ENCODE data around the gene PPME1.

Gene PPME1

DNA sequence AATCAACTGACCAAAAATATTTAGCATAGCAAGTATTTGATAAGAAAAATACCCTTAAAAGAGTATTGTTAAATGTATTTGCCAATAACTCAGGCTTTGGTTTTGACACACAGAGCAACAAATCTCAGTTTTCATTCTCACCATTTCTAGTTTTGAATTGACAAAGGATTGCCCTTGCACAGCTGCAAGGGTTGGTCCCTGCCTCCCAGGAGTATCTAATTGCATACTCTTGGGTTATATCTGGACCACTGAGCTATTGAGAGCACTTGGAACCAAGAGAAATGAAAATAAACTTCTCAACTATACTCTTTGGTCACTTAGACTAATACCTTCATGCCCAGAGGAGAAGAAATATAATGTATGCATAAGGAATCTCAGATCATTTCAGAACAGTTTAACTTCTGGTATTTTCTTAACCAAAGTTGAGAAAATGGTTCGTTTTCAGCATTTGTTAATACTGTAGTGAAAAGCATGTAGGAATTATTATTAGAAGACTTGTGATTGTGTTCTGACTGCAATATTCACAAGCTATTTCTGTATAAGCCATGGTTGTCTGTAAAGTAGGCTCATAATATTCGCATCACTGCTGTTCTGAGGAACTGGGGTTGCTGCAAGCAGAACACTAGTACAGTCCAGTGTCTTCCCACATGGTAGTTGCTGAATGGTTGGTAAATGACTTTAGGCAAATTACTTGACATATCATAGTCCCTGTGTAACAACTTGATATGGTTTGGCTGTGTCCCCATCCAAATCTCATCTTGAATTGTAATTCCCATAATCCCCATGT, 8.2 kb upstream of the PPME1 start:
- no peak for DNase-seq

DNA sequence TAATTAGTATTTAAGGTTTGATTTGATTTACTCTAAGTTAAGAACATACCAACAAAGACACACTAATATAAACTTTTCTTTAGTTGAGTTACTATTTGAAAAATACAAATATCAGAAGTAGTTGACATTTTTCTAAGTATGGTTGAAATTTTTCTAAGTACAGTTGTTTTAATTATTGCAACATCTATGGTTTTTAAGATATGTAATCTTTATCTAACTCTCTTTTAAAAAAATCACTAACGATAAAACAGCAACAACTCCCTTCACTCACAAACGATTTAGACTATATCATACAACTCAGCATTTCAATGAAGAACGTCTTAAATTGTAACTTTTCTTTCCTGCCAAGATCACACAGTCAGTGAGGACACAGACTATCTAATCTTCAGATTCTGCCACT, 2.3 kb upstream of the PPME1 start:
- no peak for DNase-seq

DNA sequence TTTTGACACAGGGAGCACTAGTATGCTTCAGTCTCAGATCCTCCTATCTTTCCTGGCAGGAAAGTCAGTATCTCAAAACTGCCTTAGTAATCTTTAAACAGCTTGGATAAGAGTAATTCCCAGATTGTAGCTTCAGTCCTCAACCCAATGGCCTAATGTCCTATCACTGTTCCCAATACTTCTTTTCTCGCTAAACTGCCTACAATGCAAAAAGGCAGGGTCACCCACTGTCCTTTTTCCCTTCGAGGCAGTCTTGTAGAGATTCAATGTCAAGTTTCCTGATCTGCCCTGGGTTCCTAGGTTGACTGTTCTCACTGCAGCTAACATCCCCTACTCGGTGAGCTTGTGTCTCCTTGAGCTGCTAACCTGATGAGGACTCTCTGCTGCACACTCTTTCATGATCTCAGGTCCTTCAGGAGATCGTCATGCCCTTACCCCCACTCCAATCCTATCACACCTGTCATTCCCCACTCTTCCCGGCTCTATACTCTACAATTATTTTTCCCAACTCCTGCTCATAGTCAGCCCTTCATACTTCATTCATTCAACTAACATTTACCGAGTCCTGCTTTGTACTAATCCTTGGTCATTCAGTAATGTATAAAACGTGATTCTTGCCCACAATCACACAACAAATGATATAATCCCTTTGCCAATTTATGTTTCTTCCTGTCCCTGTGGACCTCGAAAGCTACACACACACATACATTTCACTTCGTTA, 1.2 kb upstream of the PPME1 start:
- DNase-seq = no peak

DNA sequence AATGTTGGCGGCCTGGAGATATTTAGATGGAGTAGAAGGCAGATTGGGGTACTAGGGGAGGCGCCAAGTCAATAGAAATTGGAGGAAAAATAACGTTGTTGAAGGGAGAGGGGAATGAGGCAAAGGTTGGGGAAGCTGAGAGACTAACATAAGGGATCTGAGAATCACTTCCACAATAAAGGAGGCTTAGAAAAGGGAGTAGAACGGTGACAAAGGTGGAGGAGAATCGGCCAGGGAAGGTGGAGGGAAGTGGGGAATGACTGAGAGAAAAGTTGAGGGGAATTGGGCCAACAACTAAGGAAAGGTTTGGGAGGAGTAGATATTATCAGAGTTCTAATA, 510 bp downstream of the PPME1 start:
- DNase-seq = no peak

DNA sequence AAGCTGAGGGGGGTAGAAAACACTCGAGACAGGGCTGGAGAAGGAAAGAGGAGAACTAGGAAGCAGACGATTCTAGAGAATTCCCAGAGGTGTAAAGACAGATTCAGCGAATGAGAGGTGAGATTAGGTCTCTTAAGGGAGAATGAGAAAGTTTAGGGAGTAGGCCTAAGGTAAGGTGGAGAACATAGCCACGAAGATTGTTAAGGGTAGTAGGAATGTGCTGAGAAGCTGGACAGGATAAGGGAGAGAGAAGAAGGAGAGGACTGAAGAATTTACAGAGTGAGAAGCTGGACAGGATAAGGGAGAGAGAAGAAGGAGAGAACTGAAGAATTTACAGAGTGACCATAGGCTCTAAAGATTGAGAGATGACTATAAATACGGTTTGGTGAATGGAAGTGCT, 908 bp downstream of the PPME1 start:
- no peak for DNase-seq

DNA sequence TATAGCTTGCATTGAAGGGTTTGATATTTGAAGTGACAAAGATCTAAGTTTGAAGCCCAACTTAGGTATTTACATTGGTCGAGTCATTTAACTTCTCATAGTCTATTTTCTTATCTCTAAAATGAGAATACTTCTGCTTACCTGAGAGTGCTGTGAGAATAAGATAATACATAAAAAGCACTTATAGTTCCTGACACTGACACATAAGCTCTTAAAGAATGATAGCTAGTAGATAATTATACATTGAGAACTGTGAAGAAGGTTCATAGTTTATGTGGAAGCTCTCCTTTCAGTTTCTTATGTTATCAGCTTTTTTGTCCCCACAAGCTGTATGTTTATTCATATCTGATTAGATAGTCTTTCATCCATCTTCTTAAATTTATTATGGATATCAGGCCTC, 4.8 kb downstream of the PPME1 start:
- DNase-seq = no peak

DNA sequence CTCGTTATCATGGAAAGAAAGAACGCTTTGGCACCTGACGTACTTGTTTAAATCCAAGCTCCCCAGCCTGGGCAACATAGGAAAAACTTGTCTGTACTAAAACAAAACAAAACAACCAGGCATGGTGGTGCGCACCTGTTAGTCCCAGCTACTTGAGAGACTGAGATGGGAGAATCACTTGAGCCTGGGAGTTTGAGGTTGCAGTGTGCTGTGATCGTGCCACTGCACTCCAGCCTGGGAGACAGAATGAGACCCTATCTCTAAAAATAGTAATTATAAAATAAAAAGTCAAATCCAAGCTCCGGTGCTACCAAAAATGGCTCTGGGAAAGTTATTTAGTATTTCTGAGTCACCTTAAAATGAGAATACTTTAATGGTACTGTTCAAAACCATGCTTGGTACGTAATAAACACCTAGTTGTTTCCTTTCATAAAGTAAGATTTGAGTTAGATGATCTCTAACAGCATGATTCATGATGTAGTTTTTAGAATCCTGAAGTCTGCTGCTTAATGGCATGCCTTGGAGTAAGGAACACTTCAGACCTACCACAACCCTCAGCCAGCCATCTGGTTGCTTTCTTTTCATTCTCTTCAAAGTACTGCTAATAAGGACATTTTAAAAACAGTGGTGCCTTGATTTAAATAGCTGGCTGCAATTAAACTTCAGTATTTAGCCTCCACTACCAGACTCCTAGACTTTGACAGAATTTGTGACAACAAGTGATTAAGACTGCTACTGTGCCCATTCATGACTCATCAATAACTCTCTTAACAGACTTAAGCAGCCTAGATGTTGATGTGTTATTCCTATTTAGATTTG, 8.4 kb downstream of the PPME1 start:
- DNase-seq = no peak

DNA sequence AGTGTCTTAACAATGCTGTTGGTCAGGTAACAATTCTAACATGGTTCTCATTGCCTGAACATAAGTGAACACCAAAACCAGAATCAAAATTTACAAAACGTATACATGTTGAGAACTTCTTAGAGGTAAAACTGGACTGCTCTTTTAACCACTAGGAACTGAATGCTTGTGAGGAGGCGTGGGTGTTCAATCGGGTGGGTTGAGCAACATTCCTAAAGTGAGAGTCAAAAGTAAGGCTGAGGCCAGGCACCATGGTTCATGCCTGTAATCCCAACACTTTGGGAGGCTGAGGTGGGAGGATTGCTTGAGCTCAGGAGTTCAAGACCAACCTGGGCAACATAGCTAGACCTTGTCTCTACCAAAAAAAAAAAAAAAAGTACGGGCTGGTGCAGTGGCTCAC, 11.5 kb downstream of the PPME1 start:
- DNase-seq = no peak

DNA sequence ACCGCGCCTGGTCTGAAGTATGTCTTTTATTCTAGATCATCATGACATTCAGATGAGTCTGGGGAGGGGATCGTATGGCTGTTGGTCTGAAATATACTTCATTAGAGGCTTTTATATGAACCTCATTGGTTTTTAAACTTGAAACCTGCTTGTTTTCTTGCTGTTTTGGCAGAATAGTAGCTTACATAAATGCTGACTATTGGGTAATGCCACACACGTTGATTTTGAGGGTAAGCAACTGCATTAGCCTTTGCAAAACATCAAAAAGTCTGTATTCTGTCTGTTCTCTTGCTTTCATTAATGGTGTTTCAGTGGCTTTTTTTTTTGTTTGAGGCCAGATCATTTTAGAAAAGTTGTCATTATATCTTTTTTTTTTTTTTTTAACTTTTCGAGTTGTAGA, 14.2 kb downstream of the PPME1 start:
- no peak for DNase-seq

DNA sequence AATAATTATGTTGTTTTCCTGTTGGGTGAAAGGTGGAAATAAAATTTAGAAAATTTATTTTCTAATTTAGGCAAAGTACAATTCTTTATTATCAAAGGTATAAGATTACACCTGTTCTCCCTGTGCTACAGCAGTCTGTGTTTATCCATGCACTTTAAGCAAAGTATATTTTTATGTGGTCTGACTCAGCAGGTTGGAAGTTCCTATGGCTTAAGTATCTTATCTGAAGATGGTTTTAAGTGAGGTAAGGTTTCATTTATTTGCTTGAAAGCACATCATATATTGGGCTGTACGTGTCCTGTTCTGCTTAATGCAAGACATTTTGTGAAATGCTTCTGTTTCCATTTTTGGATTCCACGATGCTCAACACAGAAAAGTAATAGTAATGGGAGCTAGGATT, 14.6 kb downstream of the PPME1 start:
- no peak for DNase-seq

DNA sequence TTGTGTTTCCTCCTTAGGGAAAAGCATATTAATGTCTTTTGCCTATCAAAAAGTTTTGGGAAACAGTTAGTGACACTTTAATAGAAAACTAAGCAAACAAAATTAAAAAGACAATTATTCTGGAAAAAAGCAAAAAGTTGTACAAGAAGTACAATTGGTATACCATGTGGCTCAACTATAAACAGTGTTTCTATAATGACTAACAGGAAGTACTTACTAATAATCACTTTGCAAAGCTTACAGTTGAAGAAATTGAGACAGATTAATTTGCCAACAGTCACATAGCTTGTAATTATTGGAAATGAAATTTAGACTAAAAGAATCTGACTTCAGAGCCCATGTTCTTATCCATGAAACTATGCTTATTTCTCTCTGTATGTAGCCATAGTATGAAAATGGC, 24.7 kb downstream of the PPME1 start:
- DNase-seq = no peak

DNA sequence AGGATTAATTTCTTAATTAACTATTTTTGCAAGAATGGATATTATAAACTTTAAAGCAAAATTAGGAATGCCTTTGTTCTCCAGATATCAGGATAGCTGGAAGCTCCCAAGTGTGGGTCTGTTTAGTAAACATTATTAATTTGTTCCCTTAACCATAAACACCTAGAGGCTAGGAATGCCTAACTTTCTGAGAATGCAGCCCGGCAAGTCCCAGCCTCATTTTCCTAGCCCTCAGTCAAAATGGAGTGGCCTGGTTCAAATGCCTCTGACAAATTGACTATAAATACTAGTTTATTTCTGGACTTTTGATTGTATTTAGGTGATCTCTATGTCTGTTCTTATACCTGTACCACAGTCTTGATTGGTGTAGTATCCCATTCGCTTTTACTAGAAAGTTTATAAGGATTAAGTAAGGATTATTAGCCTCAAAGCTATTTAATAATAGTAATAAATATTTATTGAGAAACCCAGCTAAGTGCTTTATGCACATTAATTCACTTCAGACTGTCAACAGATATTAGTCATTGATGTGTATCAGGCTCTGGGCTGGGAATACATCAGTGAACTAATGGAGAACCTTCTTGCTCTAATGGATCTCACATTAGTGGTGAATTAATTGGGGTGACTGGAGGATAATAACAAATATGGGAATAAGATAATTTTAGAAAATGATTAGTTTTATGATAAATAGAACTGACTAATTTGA, 25.8 kb downstream of the PPME1 start:
- DNase-seq = no peak

DNA sequence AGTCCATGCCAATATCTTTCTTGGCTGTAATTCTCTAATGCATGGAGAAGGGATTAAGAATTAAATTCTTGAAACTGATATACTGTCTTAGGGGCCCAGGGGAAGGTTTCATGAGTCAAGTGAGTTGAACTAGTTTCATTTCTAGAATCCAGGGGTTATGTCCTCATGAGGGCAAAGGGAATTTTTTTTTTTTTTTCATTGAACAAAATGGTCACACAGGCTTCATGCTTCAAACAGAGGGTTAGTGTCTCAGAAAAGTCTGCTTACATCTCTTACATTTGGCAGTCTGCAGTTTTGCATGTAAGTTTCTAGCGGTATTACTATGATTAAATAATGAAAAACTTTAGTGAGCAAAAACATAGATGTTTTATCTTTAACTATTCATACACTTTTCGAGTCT, 32.9 kb downstream of the PPME1 start:
- no peak for DNase-seq

DNA sequence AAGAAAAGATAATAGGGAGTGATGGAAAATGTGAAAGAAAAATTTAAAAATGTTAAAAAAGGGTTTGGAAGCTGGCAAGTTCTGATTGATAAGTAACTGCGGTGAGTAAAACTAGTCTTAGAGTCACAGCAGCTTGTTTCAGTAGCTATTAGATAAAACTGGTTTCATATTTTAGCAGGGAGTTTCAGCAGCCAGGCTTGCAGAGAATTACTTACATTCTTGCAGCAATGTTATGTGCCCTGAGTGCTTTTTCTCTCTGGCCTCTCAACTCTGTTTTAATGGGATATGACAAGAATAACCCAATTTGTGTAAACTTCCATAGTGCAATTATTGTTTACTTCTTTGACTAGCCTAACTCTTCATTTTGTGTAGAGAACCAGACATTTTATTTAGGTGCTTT, 33.6 kb downstream of the PPME1 start:
- no peak for DNase-seq

DNA sequence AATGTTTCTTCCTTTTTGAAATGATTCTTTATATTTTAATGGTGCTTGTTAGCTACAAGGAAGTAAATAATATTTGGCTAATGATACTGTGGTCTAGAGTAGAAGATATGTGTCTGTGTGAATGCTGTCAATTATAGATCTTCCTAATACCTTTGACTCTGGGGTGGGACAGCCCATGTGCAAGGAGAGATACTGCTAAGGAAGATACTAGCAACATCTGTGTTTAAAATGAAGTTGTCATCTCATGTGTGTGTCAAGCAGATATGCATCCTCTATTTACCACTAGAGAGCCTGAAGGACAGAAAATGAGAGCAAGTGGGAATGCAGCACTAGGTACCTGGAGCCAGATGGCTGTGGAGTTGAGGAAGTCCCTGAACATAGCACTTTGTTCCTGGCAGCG, 34.1 kb downstream of the PPME1 start:
- DNase-seq = no peak

DNA sequence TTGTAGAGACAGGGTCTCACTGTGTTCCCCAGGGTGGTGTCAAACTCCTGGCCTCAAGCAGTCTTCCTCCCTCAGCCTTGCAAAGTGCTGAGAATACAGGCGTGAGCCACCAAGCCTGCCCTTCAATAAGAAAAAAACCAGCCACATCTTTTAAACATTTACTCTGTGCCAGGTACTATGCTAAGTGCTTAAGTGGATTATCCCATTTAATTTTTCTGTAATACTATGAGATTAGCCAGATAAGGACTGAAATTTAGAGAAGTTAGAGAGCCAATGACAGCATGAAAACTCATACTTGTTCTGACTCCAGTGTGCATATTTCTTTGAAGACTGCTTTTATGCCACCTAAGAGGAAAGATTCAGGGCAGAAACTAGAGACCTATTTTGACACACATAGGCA, 35.7 kb downstream of the PPME1 start:
- no peak for DNase-seq

DNA sequence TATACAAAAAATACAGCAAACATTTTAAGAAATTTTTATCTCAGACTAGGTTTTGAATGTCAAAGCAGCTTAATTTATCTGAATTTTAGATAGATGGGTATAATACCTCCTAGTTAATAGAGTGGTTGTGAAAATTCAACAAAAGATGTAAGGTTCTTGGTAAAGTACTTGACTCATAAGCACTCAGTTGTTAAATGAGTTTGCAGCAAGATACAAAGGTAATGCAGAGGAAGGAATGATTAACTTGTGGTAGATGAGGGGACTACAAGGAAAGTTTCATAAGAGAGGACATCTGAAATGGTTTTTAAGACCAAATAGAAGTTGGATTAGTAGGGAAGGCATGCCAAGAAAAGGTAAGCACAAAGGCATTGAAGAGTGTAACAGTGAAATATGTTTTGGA, 37.4 kb downstream of the PPME1 start:
- DNase-seq = no peak

DNA sequence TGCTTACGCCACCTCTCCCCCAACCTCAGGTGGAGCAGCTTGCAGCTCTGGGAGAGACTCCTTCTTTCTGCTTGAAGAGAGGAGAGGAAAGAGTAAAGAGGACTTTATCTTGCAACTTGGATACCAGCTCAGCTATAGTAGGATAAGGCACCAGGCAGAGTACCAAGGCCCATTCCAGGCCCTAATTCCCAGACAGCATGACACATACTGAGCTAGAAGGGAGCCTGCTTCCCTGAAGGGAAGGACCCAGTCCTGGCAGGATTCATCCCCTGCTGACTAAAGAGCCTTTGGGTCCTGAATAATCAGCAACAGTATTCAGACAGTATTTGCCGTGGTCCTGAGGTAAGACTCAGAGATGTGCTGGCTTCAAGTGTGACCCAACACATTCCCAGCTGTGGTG, 41.4 kb downstream of the PPME1 start:
- DNase-seq = no peak

DNA sequence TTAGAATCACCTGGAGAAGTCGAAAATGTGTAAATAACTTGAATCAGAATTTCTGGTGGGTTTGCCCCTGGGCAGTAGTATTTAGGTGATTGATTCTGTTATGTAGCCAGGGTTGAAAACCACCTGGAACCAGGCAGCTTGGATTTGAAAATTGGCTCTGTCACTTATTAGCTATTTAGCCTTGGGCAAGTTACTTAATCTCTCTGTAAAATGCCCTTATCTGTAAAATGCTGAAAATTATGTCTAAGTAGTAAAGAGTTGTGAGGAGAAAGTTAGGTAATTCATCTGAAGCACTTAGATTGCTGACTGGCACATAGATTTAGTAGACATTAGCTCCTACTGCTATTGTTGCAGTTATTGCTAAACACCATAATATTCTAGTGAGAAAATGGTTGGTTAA, 49.3 kb downstream of the PPME1 start:
- no peak for DNase-seq

DNA sequence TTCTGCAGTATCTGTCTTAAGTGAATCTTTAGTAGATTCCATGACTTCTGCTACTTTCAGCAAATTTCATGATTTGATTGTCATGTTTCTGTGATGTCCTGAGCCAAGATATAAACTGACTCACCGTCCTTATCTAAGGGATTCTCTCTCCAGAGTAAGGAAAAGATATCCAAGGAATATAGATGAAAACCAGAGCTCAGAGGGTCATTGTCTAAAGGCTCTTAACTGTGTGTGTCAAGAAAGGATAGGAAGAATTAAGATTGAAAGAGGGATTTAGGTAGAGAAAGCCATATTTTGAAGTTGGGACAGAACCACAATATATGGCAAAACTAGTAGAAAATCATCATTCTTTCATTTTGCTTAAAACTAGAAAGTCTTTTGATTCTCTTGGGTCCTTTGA, 50.7 kb downstream of the PPME1 start:
- no peak for DNase-seq

DNA sequence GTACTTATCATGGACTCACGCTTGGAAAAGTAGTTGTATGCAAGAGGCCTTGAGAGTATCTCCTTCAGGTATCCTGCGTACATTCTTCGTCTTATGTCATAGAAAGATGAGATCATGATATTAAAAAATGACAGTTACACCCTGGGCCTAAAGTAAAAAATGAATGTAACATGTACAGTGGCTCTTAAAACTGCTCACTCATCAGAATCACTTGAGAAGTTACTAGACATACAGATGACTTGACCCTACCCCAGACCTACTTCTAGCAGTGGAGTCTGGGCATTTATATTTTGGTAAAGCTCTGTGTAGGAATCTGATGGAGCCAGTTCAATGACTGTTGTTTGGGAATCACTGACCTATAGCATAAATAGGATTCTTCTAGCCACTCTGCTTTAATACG, 54.5 kb downstream of the PPME1 start:
- no peak for DNase-seq

DNA sequence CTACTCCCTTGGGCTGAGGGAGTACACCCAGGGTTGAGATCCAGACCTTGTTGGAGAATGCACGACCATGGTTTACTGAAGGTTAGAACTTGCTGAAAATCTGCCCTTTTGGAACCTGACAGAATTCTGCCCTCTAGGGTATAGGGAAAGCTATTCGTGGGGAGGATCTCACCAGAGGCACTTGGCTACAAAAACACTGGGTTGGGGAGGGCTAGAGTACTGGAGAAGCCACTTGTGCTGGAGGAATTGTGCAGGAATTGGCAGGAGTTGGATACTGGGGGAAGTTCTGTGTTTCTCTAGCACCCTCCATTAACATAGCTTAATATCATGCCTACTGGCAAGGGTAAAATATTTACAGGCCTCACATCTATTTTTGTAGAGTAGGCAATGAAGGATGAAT, 55.8 kb downstream of the PPME1 start:
- DNase-seq = no peak

DNA sequence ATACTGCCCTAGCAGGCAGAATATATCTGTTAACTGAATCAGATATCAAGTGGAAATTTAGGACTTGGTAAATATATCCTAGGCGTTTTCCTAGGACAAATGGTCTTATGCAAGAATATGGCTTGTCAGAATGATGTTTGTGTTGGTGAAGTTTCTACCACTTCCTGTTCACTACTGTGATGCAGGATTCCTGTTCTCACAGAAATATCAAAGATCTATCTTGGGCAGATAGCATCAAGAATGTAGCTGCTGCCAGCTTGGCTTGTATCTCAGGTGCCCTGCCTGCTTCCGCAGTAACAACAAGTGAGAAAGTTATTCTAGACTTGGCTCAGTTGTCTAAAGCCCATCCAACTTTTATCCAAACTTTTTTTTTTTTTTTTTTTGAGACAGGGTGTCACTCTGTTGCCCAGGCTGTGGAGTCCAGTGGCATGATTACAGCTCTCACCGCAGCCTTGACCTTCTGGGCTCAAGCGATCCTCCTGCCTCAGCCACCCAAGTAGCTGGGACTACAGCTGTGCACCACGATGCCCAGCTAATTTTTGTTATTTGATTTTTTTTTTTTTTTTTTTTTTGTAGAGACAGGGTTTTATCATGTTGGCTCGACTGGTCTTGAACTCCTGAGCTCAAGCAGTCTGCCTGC, 61.3 kb downstream of the PPME1 start:
- DNase-seq = no peak
